HCT116 (cell line): ENCODE results near the gene ARF5.

Experiments
- EGR1 ChIP-seq: IDR thresholded peaks from 2 replicates; pipeline ENCODE4 v1.6.1; 2012; ENCODE audit warnings: low read depth
- ELF1 ChIP-seq: IDR thresholded peaks from 2 replicates; pipeline ENCODE4 v1.6.1; 2012; ENCODE audit warnings: low read depth, borderline replicate concordance
- POLR2A ChIP-seq: IDR thresholded peaks from 2 replicates; pipeline ENCODE4 v1.7.0; 2011; ENCODE audit warnings: borderline replicate concordance; ENCODE audit not compliant: insufficient read depth, insufficient read length; ENCODE audit errors: extremely low read depth
- POLR2AphosphoS5 ChIP-seq: IDR thresholded peaks from 2 replicates; pipeline ENCODE4 v1.6.1; 2011; ENCODE audit warnings: mild to moderate bottlenecking, low read depth, low read length, moderate library complexity
- SRF ChIP-seq: IDR thresholded peaks from 2 replicates; pipeline ENCODE4 v1.6.1; 2012; ENCODE audit warnings: low read depth
- YY1 ChIP-seq: IDR thresholded peaks from 2 replicates; pipeline ENCODE4 v1.6.1; 2011; ENCODE audit warnings: low read length, low read depth, moderate library complexity, mild to moderate bottlenecking; ENCODE audit not compliant: insufficient replicate concordance; ENCODE audit errors: extremely low read depth
- ZNF274 ChIP-seq: fragments of 200-500 bp; sonication (Bioruptor generic); IDR thresholded peaks from 2 replicates; pipeline ENCODE4 v1.6.1; 2014; ENCODE audit warnings: mild to moderate bottlenecking, low read depth, low read length, inconsistent platforms
- TF ChIP-seq, protein P1 (sequence below), 3 experiments: fragments of 200-600 bp in 1 of 3; sonication (generic) in 1 of 3; IDR thresholded peaks in 2 of 3; conservative IDR thresholded peaks in 1 of 3; 2 replicates each; pipeline ENCODE4 v1.5.1; 2012 to 2017; ENCODE audit warnings: low read depth in 2 of 3, low read length in 2 of 3, antibody characterized with exemption in 1 of 3, borderline replicate concordance in 1 of 3, control low read depth in 1 of 3, mild to moderate bottlenecking in 1 of 3, mixed read lengths in 1 of 3, mixed run types in 1 of 3, moderate library complexity in 1 of 3; ENCODE audit not compliant: insufficient read depth in 1 of 3
- TF ChIP-seq, protein P2 (sequence below): IDR thresholded peaks from 2 replicates; pipeline ENCODE4 v1.6.1; 2012
- TF ChIP-seq, protein P3 (sequence below): IDR thresholded peaks from 2 replicates; pipeline ENCODE4 v1.6.1; 2012; ENCODE audit warnings: low read depth

DNA sequence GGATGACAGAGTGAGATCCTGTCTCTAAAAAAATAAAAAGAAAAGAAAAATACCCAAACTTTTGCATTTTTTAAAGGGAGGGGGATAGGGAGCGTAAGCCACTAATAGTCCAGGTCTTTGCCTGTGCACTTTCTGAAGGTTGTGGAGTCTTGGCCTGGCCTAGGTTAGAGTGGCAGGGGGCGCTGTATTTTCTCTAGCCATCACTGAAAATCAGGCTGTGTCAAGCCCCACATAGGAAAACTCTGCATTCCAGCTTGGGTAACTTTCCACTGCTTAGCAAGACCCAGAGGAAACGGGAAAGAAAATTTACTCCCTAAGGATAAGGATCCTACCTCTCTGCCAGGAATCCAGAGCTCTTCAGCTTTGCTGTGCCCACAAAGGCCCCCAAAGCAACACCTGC, 40.2 kb downstream of the ARF5 start:
- TF ChIP-seq, protein P1, sequence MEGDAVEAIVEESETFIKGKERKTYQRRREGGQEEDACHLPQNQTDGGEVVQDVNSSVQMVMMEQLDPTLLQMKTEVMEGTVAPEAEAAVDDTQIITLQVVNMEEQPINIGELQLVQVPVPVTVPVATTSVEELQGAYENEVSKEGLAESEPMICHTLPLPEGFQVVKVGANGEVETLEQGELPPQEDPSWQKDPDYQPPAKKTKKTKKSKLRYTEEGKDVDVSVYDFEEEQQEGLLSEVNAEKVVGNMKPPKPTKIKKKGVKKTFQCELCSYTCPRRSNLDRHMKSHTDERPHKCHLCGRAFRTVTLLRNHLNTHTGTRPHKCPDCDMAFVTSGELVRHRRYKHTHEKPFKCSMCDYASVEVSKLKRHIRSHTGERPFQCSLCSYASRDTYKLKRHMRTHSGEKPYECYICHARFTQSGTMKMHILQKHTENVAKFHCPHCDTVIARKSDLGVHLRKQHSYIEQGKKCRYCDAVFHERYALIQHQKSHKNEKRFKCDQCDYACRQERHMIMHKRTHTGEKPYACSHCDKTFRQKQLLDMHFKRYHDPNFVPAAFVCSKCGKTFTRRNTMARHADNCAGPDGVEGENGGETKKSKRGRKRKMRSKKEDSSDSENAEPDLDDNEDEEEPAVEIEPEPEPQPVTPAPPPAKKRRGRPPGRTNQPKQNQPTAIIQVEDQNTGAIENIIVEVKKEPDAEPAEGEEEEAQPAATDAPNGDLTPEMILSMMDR (IDR thresholded peaks at IDR 0.05 in 2 of 3, conservative IDR thresholded peaks at IDR 0.05 in 1 of 3; ENCODE audit: borderline replicate concordance in 1 of 3, insufficient read depth in 1 of 3, low read depth in 2 of 3, low read length in 2 of 3): peak; percentile 18 to 40 (median 39); a peak in 4 of 6 replicates
- TF ChIP-seq EGR1 (no peak), POLR2A (no peak), YY1 (no peak), ELF1 (no peak), ZNF274 (no peak), SRF (no peak), POLR2AphosphoS5 (no peak)
- TF ChIP-seq, protein P2, sequence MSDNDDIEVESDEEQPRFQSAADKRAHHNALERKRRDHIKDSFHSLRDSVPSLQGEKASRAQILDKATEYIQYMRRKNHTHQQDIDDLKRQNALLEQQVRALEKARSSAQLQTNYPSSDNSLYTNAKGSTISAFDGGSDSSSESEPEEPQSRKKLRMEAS: no peak
- TF ChIP-seq, protein P3, sequence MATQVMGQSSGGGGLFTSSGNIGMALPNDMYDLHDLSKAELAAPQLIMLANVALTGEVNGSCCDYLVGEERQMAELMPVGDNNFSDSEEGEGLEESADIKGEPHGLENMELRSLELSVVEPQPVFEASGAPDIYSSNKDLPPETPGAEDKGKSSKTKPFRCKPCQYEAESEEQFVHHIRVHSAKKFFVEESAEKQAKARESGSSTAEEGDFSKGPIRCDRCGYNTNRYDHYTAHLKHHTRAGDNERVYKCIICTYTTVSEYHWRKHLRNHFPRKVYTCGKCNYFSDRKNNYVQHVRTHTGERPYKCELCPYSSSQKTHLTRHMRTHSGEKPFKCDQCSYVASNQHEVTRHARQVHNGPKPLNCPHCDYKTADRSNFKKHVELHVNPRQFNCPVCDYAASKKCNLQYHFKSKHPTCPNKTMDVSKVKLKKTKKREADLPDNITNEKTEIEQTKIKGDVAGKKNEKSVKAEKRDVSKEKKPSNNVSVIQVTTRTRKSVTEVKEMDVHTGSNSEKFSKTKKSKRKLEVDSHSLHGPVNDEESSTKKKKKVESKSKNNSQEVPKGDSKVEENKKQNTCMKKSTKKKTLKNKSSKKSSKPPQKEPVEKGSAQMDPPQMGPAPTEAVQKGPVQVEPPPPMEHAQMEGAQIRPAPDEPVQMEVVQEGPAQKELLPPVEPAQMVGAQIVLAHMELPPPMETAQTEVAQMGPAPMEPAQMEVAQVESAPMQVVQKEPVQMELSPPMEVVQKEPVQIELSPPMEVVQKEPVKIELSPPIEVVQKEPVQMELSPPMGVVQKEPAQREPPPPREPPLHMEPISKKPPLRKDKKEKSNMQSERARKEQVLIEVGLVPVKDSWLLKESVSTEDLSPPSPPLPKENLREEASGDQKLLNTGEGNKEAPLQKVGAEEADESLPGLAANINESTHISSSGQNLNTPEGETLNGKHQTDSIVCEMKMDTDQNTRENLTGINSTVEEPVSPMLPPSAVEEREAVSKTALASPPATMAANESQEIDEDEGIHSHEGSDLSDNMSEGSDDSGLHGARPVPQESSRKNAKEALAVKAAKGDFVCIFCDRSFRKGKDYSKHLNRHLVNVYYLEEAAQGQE: no peak
